Ammon's horn (tissue), 1 donor: ENCODE measurements around the gene JADE2.
A peak's percentile ranks its signal among the peaks of the same experiment; 100 is the strongest.
"Not testable (repeated sequence)": the region's sequence is repeated elsewhere in the genome, so short reads cannot be mapped to it uniquely, and the experiment has no call there.

Source experiments
- DNase-seq: peaks from one replicate; pipeline ENCODE4 v3.0.0-alpha.2; 2016; ENCODE audit warnings: low spot score

The JADE2 gene

DNA sequence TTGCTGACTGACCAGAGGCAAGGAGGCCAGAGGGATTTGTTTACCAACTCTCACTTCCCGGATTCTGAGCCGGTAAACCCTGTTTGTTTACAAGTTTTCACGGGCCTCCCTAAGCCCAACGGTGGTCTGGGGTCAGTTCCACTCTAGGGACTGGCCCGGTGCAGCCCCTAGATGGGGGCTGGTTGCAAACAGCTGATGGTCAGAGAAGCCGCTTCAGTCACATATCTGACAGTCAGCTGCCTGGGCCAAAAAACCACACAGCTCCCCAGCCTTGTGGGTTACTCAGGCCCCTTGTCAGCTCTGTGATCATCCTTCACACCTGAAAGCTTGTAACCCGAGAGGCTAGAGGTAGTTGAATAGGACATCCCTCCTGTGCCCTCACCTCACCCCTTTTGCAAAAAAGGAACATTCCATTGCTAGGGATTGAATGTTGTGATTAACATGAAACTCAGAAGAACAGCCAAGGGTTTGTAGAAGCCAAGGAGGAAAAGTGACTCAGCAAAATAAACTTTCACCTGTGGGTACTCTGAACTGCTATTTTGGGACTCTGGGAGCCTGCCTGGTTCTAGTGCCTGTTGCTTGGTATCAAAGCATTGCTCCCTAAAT, 66.8 kb downstream of the JADE2 start:
- DNase-seq, result no peak

DNA sequence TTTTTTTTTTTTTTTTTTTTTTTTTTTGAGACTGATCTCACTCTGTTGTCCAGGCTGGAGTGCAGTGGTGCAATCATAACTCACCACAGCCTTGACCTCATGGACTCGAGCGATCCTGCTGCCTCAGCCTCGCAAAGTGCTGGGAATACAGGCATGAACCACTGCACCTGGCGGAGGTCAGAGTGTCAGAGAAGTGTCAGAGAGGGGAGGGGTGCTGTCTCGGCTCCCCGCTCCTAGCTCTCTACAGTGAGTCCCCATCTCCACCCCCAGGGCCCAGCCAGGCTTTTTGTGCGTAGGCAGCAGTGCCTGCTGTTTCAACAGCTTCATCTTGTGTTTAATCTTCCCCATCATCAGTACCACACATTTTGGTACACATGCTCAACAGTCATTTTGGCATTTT, 68.9 kb downstream of the JADE2 start:
- peak; percentile 51 for DNase-seq

DNA sequence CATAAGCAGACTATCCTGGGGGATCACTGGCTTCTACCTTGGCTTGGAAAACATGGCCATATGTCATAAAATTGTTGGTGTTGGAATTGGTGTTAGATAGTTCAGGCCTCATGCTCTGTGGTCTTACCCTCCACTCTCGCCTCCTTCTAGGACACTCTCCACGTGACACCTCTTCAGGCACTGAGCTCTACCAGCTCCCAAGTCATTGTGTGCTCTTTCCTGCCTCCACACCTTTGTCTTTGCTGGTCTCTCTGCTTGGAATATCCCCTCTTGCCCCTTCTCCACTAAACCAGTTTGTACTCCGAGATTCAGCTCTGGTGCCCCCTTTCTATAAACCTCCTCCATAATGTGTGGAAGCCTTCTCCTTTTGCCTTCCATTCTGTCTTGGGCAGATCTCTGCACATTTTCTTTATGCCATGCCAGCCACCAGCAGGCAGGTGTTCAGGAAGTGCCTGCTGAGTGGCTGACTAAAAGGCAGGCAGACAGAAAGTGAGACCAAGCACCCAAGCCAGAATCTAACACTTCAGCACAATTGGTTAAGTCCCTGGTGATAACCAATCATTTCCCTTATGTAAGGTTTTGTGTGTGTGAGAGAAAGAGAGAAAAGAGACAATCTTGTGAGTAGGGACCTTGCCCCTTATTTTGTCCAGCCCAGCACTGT, 69.5 kb downstream of the JADE2 start:
- DNase-seq, result no peak

DNA sequence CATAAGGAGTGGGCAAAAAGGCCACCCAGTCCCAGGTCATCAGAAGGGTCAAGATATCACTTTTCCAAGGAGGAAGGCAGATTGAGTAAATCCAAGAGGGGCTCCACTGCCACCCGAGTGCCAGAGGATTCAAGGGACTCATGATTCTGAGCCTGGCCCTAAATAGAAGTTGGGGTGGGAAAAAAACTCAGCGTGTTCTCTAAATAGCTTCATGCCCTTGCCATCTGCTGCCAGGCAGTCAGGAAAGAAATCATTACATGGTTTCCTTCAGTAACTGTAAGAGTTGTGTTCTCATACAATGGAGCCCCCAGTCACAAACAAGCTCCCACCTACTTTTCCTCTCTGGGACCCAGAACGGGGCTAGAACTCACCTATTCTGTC, 70.0 kb downstream of the JADE2 start:
- DNase-seq, result no peak

- not testable (repeated sequence) for DNase-seq
These were observed 74.3 kb downstream of the JADE2 start for GRCh38 chr5:134599820-134600219.

DNA sequence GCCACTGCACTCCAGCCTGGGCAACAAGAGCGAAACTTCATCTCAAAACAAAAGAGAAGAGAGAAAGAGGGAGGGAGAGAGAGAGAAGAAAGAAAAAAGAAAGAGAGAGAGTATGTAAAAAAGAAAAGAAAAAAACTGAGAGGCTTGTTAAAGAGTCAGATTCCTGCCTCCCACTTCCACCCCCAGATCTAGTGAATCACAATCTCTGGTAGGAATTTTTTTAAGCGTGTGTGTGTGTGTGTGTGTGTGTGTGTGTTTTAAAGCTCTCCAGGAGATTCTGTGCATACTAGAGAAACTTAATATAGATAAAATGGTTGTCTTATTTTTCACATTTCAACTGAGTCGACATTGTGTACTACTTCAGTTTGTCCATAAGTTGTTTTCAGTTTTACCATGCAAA, 75.1 kb downstream of the JADE2 start:
- DNase-seq, result peak; percentile 19

DNA sequence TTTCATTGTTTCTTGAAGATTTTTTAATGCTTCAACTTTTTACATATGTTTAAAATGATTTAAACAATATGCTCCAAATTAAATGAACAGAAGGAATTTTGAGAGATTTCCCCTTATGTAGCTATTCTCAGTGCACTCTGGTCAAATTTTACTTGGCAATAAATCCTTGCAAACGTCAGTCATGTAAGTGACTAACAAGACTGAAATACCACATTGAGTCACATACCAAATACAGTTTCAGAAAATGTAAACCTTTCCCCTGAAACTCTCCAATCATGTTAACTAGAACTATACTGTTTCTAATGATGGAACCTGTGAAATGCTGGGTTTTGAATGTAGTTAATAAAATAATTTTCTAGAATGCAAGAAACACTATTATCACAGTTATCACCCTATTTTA, 77.6 kb downstream of the JADE2 start:
- no peak for DNase-seq

DNA sequence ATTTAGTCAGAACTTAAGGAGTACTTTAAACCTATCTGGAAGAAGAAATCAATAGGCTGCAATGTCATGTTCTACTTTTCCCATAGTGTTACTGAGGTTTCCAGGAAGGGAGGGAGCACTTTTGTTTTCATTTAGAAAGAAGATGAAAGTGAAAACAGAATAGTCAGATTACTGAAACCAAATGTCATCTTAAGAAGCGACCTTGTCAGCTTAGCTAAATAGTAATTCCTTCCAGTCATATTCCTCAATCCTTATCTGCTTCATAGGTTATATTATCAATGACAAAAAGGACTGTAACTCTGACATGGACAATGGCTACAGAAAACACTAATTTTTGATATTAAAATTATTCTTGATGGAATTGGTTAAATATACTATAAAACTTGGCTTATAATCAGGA, 79.4 kb downstream of the JADE2 start:
- DNase-seq, result no peak

- DNase-seq, result no peak
These were observed 81.3 kb downstream of the JADE2 start for GRCh38 chr5:134606726-134607125.

- no peak for DNase-seq
These were observed 83.1 kb downstream of the JADE2 start for GRCh38 chr5:134608555-134608954.

GRCh38 chr5:134609232-134609851, 83.9 kb downstream of the JADE2 start:
- no peak for DNase-seq

DNA sequence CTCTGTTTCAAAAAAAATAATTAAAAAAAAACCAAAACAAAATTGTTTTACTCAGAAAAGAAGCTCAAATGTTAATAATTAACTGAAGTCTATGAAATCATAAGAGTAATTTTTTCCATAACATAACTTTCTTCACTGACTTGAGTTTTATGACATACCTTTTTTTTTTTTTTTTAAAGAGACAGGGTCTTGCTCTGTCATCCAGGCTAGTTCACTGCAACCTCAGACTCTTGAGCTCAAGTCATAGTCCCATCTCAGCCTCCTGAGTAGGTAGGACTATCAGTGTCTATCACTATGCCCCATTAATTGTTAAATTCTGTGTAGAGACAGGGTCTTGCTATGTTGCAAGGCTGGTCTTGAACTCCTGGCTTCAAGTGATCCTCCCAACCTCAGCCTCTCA, 85.3 kb downstream of the JADE2 start:
- DNase-seq, result no peak

DNA sequence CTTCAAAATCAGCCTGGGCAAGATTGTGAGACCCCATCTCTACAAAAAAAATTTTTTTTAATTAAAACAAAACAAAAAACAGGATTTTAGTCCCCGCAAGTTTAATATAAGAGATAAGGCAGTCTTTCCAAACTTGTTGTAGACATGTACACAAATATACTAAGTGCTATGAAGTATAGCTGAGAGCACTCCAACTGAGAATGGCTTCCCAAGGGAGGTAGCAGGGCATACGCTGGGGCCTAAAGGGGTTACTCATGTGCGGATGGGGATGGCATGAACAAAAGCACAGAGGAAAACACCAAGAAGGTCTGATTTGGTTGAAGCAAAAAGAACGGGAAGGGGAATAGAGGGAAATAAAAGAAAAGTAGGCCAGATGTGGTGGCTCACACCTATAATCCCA, 86.0 kb downstream of the JADE2 start:
- no peak for DNase-seq

DNA sequence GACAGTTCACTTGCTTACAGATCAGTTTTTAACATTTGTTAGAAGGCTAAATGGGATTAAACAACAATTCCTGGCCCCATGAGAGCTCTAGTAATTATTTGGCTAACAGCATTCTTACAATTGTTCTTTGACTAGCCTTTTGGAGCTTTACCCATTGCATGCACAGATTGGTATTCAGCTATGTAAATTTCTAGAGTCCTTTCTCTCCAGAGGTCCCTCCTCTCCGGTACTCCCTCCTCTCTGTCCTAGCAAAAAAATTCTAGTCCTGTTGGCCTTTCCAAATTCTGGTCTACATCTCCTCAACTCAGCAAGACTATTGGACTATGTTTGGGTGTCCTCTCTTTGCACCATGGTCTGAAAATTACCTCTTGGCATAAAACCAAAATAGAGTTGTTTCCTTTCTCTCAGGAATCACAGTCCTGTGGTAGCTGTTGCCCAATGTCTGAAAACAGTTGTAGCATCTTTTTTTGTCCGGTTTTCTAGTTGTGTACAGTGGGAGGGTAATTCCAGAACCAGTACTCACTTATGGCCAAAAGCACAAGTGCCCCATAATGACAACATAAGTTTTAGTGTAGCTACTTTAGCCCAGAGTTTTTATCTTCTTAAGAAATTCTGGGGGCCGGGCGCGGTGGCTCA, 89.1 kb downstream of the JADE2 start:
- DNase-seq, result no peak

GRCh38 chr5:134620634-134621033, 95.2 kb downstream of the JADE2 start:
- DNase-seq, result no peak

DNA sequence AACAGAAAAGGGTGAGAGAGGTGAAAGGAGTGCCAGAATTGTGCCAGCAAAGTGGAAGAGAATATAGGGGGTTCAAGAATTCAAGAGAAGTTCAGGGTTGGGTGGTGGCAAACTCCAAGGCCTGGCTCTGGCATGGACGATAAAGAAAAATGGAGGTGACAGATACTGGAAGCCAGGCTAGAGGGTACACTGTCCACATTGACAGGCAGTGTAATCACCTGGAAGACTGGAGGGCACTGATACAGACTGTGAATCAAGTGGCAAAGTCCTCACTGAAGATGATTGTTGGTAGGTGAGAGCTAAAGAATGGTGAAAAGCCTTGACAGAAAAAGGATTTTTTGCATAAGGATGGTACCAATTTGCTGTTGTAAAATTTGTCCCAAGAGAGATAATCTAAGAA, 100.1 kb downstream of the JADE2 start:
- no peak for DNase-seq

- no peak for DNase-seq
These were observed 101.0 kb downstream of the JADE2 start for GRCh38 chr5:134626369-134627014.
